ENCODE data around the gene UNG. TPM values are rescaled to one million over a fixed set of nuclear protein-coding genes. Genes with fewer than 3 reads are reported as not detected.

Gene UNG
- total and polyA plus RNA-seq, 2 donors (not counting 3 experiments of a cell fraction or from before 2014, with no cell fraction given): 21.5 to 46.7 TPM

DNA sequence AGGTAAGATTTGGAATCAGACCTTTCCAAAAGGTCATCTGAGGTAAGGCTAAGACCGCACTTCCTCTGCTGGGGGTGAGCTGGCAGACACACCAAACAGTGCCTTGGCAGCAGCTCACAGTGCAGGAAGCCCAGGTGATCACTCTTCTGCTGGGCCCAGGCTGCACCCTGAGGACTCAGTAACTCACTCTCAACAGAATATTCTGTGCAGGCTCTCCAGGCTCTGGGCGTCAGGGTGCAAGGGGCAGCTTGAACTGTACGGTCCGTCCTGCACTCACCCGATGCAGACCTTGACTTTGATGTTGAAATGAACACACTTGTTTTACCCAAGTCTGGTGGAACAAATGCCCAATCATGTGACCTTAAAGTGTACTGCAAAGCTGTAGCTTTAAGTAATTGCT, 10.1 kb upstream of the UNG start:
- POLR2A ChIA-PET: no interaction called here

More for the DNA sequence above, 10.1 kb upstream of the UNG start:
- H3K9ac ChIP-seq (replicated peaks; ENCODE audit: extremely low read depth, insufficient read depth, low read length): no peak overlapping the region
- dilution Hi-C loops (cut with MboI; ENCODE audit: extremely low pct_ligation_motif_present, low sequenced_read_pairs) (no loop called here), intact Hi-C loops (cut with micrococcal nuclease) (no loop called here)
- no peak for TF ChIP-seq JUN (IDR thresholded peaks at IDR 0.05; ENCODE audit: borderline replicate concordance, insufficient read depth, insufficient read length, low read depth)
- TF ChIP-seq, protein P1, sequence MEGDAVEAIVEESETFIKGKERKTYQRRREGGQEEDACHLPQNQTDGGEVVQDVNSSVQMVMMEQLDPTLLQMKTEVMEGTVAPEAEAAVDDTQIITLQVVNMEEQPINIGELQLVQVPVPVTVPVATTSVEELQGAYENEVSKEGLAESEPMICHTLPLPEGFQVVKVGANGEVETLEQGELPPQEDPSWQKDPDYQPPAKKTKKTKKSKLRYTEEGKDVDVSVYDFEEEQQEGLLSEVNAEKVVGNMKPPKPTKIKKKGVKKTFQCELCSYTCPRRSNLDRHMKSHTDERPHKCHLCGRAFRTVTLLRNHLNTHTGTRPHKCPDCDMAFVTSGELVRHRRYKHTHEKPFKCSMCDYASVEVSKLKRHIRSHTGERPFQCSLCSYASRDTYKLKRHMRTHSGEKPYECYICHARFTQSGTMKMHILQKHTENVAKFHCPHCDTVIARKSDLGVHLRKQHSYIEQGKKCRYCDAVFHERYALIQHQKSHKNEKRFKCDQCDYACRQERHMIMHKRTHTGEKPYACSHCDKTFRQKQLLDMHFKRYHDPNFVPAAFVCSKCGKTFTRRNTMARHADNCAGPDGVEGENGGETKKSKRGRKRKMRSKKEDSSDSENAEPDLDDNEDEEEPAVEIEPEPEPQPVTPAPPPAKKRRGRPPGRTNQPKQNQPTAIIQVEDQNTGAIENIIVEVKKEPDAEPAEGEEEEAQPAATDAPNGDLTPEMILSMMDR (IDR thresholded peaks at IDR 0.05; ENCODE audit: extremely low read depth in 1 of 2, insufficient read depth in 1 of 2, low read depth in 1 of 2, low read length in 2 of 2): no peak
- TF ChIP-seq, protein P2, sequence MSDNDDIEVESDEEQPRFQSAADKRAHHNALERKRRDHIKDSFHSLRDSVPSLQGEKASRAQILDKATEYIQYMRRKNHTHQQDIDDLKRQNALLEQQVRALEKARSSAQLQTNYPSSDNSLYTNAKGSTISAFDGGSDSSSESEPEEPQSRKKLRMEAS (IDR thresholded peaks at IDR 0.05; ENCODE audit: insufficient read depth, insufficient read length): no peak
- no peak for TF ChIP-seq EZH2 (IDR thresholded peaks at IDR 0.05; ENCODE audit: borderline replicate concordance, low read depth, low read length, severe bottlenecking)
- TF ChIP-seq POLR2AphosphoS5 (IDR thresholded peaks at IDR 0.05; ENCODE audit: insufficient read depth, low read depth, low read length): no peak
- no peak for TF ChIP-seq POLR2A (IDR thresholded peaks at IDR 0.05; ENCODE audit: low read depth, low read length)
- TF ChIP-seq FOS (IDR thresholded peaks at IDR 0.05; ENCODE audit: borderline replicate concordance, insufficient read depth, low read length): no peak
- no peak for TF ChIP-seq GATA2 (IDR thresholded peaks at IDR 0.05; ENCODE audit: insufficient read depth, insufficient read length, low read depth, low read length)
- TF ChIP-seq MYC (IDR thresholded peaks at IDR 0.05; ENCODE audit: low read depth, low read length): no peak
- H3K4me2 ChIP-seq (ENCODE audit: insufficient read depth, low read length): no peak overlapping the region
- peaks cover 8 to 16% of the 10 kb centered on the region in 2 experiments for H3K36me3 ChIP-seq (ENCODE audit: control insufficient read depth in 2 of 2, extremely low read depth in 1 of 2, insufficient read depth in 2 of 2, low read length in 2 of 2)
- H3K9me3 ChIP-seq (replicated peaks; ENCODE audit: control insufficient read depth, insufficient read depth, low read length): no peaks in the 10 kb centered on the region
- no peaks in the 10 kb centered on the region for H3K9me1 ChIP-seq (replicated peaks; ENCODE audit: control insufficient read depth, extremely low read depth, insufficient read depth, low read length)
- H3K79me2 ChIP-seq (ENCODE audit: control insufficient read depth, insufficient read depth, low read length): no peaks in the 10 kb centered on the region
- H3K4me1 ChIP-seq (ENCODE audit: control insufficient read depth, extremely low read depth, insufficient read depth, low read length): no peaks in the 10 kb centered on the region
- CTCF ChIA-PET: interaction anchor here (0.8 to 1.3 kb wide), 2 partner anchors 8 to 25 kb away, joined by 3 to 10 read pairs; no protein-coding TSS in a partner anchor
- H3K27me3 ChIP-seq (ENCODE audit: control insufficient read depth in 2 of 2, insufficient read depth in 2 of 2, low read length in 2 of 2): no peaks in the 10 kb centered on the region
- DNase-seq (ENCODE audit: low read depth, low spot score) (no peak), FAIRE-seq (no peak)
- BruUV-seq (replicated peaks): no TSS peak
- H2AFZ ChIP-seq (ENCODE audit: low read depth, low read length): no peak overlapping the region
- no peaks in the 10 kb centered on the region for H4K20me1 ChIP-seq (replicated peaks; ENCODE audit: control insufficient read depth, extremely low read depth, insufficient read depth, low read length)
- H3K27ac ChIP-seq (ENCODE audit: insufficient read depth, low read depth, low read length): no peak overlapping the region
- H3K4me3 ChIP-seq (replicated peaks in 1 of 3; ENCODE audit: insufficient read depth in 1 of 3, low read depth in 1 of 3, low read length in 3 of 3): no peak overlapping the region

All from endothelial cell of umbilical vein (primary cell).